GM12878 (cell line): Measurements from ENCODE around the gene RSPO3. TPM values are rescaled to one million over a fixed set of nuclear protein-coding genes. Genes with fewer than 3 reads are reported as not detected.

Experiments used
- ATAC-seq: fragments of 200-7000 bp; cut with Tn5 transposase; 3 replicates; pipeline ENCODE4 v1.9.1; 2020; ENCODE audit warnings: mild to moderate bottlenecking, moderate library complexity
- BruUV-seq: library from RNA; stranded (reverse); fragments of 400-500 nt; replicated peaks from 2 replicates; lab custom pipeline; 2021; lab: Mats Ljungman, UMichigan
- CTCF ChIA-PET: fragments of 300-600 bp; sonication (Branson Sonifier 250); formaldehyde crosslinking; extraction: SDS; loops from one replicate; lab custom pipeline; 2021; ENCODE audit warnings: inconsistent platforms; lab: Yijun Ruan, JAX
- POLR2A ChIA-PET: fragments of 350-600 bp; formaldehyde crosslinking; extraction: SDS; loops from one replicate; lab custom pipeline; 2021; ENCODE audit warnings: inconsistent platforms; lab: Charles Lee
- RAD21 ChIA-PET: fragments of 300-600 bp; sonication (Branson Sonifier 250); formaldehyde crosslinking; loops from one replicate; lab custom pipeline; 2023; ENCODE audit warnings: antibody characterized with exemption; ENCODE audit not compliant: unreplicated experiment; lab: Charles Lee
- SMC1A ChIA-PET: fragments of 300-600 bp; sonication (Branson Sonifier 250); formaldehyde crosslinking; loops from one replicate; lab custom pipeline; 2023; ENCODE audit not compliant: unreplicated experiment, uncharacterized antibody; lab: Charles Lee
- DNase-seq: peaks from one replicate; pipeline ENCODE4 v3.0.0-alpha.2; 2011; ENCODE audit warnings: low read depth, low spot score
- FAIRE-seq: peaks from 3 replicates; lab custom pipeline; 2011; peaks lifted over from hg19 to GRCh38; lab: Jason Lieb, UNC
- H2AFZ ChIP-seq: 2 replicates; pipeline ENCODE4 v1.6.0; 2011; ENCODE audit warnings: low read depth, low read length, control low read depth; ENCODE audit not compliant: control insufficient read depth
- H3K27ac ChIP-seq: 2 replicates; pipeline ENCODE4 v1.5.1; 2011; ENCODE audit warnings: control low read depth; ENCODE audit not compliant: control insufficient read depth, insufficient read depth
- H3K27me3 ChIP-seq, 2 experiments: replicated peaks in 1 of 2; 2 replicates each; pipeline versions ENCODE4 v1.6.0 to v1.6.1; 2011; ENCODE audit warnings: low read length in 1 of 2; ENCODE audit not compliant: control insufficient read depth in 2 of 2, insufficient read depth in 2 of 2
- H3K36me3 ChIP-seq, 2 experiments: 2 replicates each; pipeline ENCODE4 v1.5.1; 2011; ENCODE audit warnings: low read length in 1 of 2; ENCODE audit not compliant: control insufficient read depth in 2 of 2, insufficient read depth in 2 of 2
- H3K4me1 ChIP-seq: 2 replicates; pipeline ENCODE4 v1.6.1; 2011; ENCODE audit warnings: mild to moderate bottlenecking, low read length, moderate library complexity, mixed read lengths; ENCODE audit not compliant: control insufficient read depth, insufficient read depth
- H3K4me2 ChIP-seq: 2 replicates; pipeline ENCODE4 v1.6.0; 2011; ENCODE audit warnings: control low read depth; ENCODE audit not compliant: control insufficient read depth, insufficient read depth
- H3K4me3 ChIP-seq: fragments of 200-600 bp; sonication (generic); 2 replicates; pipeline ENCODE4 v1.5.1; 2016
- H3K79me2 ChIP-seq: 2 replicates; pipeline ENCODE4 v1.6.0; 2011; ENCODE audit warnings: low read length; ENCODE audit not compliant: control insufficient read depth, insufficient read depth
- H3K9ac ChIP-seq: 2 replicates; pipeline ENCODE4 v1.8.0; 2011; ENCODE audit warnings: low read length, control low read depth, mixed read lengths; ENCODE audit not compliant: control insufficient read depth, insufficient read depth
- H3K9me3 ChIP-seq: replicated peaks from 3 replicates; pipeline ENCODE4 v1.5.1; 2011; ENCODE audit warnings: mild to moderate bottlenecking, low read length; ENCODE audit not compliant: control insufficient read depth, insufficient read depth
- H4K20me1 ChIP-seq: 2 replicates; pipeline ENCODE4 v1.6.0; 2011; ENCODE audit not compliant: control insufficient read depth, insufficient read depth
- ATF2 ChIP-seq: IDR thresholded peaks from 2 replicates; pipeline ENCODE4 v1.6.1; 2012; ENCODE audit warnings: low read length, inconsistent platforms
- CHD4 ChIP-seq: fragments of 200-600 bp; sonication (generic); IDR thresholded peaks from 2 replicates; pipeline ENCODE4 v1.6.1; 2016; ENCODE audit warnings: mild to moderate bottlenecking
- ETV6 ChIP-seq, 2 experiments: fragments of 450-650 bp in 1 of 2; IDR thresholded peaks in 1 of 2; conservative IDR thresholded peaks in 1 of 2; 2 replicates each; pipeline ENCODE4 v1.6.1; 2014; ENCODE audit warnings: antibody characterized with exemption in 1 of 2, borderline replicate concordance in 1 of 2, low read depth in 1 of 2, mild to moderate bottlenecking in 1 of 2, moderate library complexity in 1 of 2
- IRF3 ChIP-seq: fragments of 450-650 bp; IDR thresholded peaks from 2 replicates; pipeline ENCODE4 v1.6.1; 2014; ENCODE audit warnings: mild to moderate bottlenecking
- IRF4 ChIP-seq: IDR thresholded peaks from 2 replicates; pipeline ENCODE4 v1.6.1; 2011; ENCODE audit warnings: low read depth, low read length
- NFYB ChIP-seq: IDR thresholded peaks from 2 replicates; pipeline ENCODE4 v1.6.1; 2011; ENCODE audit warnings: low read depth, mild to moderate bottlenecking, low read length, improper control_type of control experiment, moderate library complexity; ENCODE audit not compliant: insufficient read depth
- RB1 ChIP-seq: fragments of 450-650 bp; formaldehyde crosslinking; IDR thresholded peaks from 2 replicates; pipeline ENCODE4 v1.6.1; 2017; ENCODE audit warnings: mild to moderate bottlenecking, borderline replicate concordance
- RCOR1 ChIP-seq: conservative IDR thresholded peaks from 2 replicates; pipeline ENCODE4 v1.6.1; 2012; ENCODE audit warnings: low read depth, low read length, improper control_type of control experiment
- SIN3A ChIP-seq: IDR thresholded peaks from 2 replicates; pipeline ENCODE4 v1.6.1; 2012; ENCODE audit warnings: low read depth, low read length, improper control_type of control experiment
- SP1 ChIP-seq: IDR thresholded peaks from one replicate; pipeline ENCODE4 v1.6.1; 2011; ENCODE audit warnings: low read depth, low read length
- TCF3 ChIP-seq: IDR thresholded peaks from 2 replicates; pipeline ENCODE4 v1.6.1; 2012; ENCODE audit warnings: low read depth, mild to moderate bottlenecking, low read length, borderline replicate concordance; ENCODE audit not compliant: insufficient read depth
- ZNF217 ChIP-seq: fragments of 450-650 bp; IDR thresholded peaks from 2 replicates; pipeline ENCODE4 v1.6.1; 2017; ENCODE audit warnings: antibody characterized with exemption, mild to moderate bottlenecking
- ZNF622 ChIP-seq: fragments of 450-650 bp; IDR thresholded peaks from 2 replicates; pipeline ENCODE4 v1.6.1; 2017; ENCODE audit warnings: mild to moderate bottlenecking, inconsistent platforms
- WGBS: methylation state at CpG from one replicate; pipeline ENCODE4 v1.1.6; 2016; ENCODE audit warnings: low lambda C conversion rate; ENCODE audit not compliant: insufficient replicate concordance, insufficient coverage; ENCODE audit errors: missing lambda C conversion rate; 5-methylcytosine and 5-hydroxymethylcytosine counted together
- in situ Hi-C: fragments of 300-500 bp; cut with MboI; formaldehyde crosslinking; loops from 9 replicates; pipeline ENCODE4 v1.14.3; 2018; ENCODE audit warnings: mixed read lengths
- intact Hi-C: fragments of 100-400 bp; cut with micrococcal nuclease; formaldehyde crosslinking; loops from one replicate; pipeline ENCODE4 v1.14.2; 2022; ENCODE audit not compliant: unreplicated experiment
- polyA plus RNA-seq, 11 experiments: library from polyadenylated mRNA; depleted of rRNA in 4 of 11; unstranded in 6 of 11; stranded (reverse) in 5 of 11; fragments of >200 nt; fragmentation: Nextera tagmentation in 4 of 11; fragmentation: Illumina TruSeq in 1 of 11; extraction: Ambion mirVana in 4 of 11; extraction: Trizol in 1 of 11; gene quantifications; 1 replicate in 1 of 11; 2 replicates in 10 of 11; pipeline versions ENCODE4 v1.2.1 to v1.2.3, GENCODE V29; 2011 to 2016; ENCODE audit warnings: inconsistent platforms in 2 of 11, missing spikeins in 2 of 11, low read depth in 1 of 11
- total RNA-seq, 4 experiments: library from RNA; depleted of rRNA in 3 of 4; stranded (reverse); fragments of >200 nt in 3 of 4; fragmentation: Illumina TruSeq in 1 of 4; extraction: Trizol in 1 of 4; gene quantifications; 2 replicates each; pipeline versions ENCODE4 v1.2.1 to v1.2.3, GENCODE V29; 2013 to 2021

Gene RSPO3
- total and polyA plus RNA-seq, 10 of the 15 experiments (the other 5 are each of a cell fraction or from before 2014, with no cell fraction given) = 0.16 TPM; not detected in 9

- ChIA-PET POLR2A (no interaction called here), RAD21 (no interaction called here), SMC1A (interaction anchor here (0.7 kb wide), 2 partner anchors 13 to 120 kb away, joined by 3 read pairs; no protein-coding TSS in a partner anchor), CTCF (no interaction called here)
- intact Hi-C loops = no loop called here
- no peaks in the 10 kb centered on the region for H3K4me1 ChIP-seq
- H3K36me3 ChIP-seq = no peaks in the 10 kb centered on the region
- BruUV-seq = no TSS peak
- no peak overlapping the region for H3K9ac ChIP-seq
- H3K4me2 ChIP-seq = no peak overlapping the region
- no peaks in the 10 kb centered on the region for H3K27me3 ChIP-seq
- WGBS = 67% methylated on average over 1 of the region's 1 CpG
- no peak overlapping the region for H2AFZ ChIP-seq
- in situ Hi-C loops = no loop called here
- FAIRE-seq = no peak
- no peaks in the 10 kb centered on the region for H3K9me3 ChIP-seq
- ATAC-seq = no peak
- no peak overlapping the region for H3K27ac ChIP-seq
- TF ChIP-seq NFYB (no peak), RB1 (no peak), SIN3A (no peak), IRF3 (no peak), ETV6 (conservative IDR thresholded peaks at IDR 0.05 in 1 of 2, IDR thresholded peaks at IDR 0.05 in 1 of 2; ENCODE audit: borderline replicate concordance in 1 of 2, low read depth in 1 of 2) (no peak), TCF3 (no peak), IRF4 (no peak), ATF2 (no peak), CHD4 (no peak), SP1 (no peak), ZNF217 (no peak), RCOR1 (no peak), ZNF622 (no peak)
- H3K79me2 ChIP-seq = no peaks in the 10 kb centered on the region
- H3K4me3 ChIP-seq = no peak overlapping the region
- DNase-seq = no peak
- H4K20me1 ChIP-seq = no peaks in the 10 kb centered on the region
Measured at GRCh38 chr6:127219869-127220268, 101.4 kb downstream of the RSPO3 start.
